ENCODE results near the gene LHPP.

Gene LHPP

GRCh38 chr10:124598773-124599587 lies 137.4 kb downstream of the LHPP start:
- Histone ChIP-seq H4K20me1 (ENCODE audit: insufficient read depth) (no peaks in the 10 kb centered on the region), H3K9ac (no peak overlapping the region), H3K36me3 (ENCODE audit: insufficient read depth) (no peaks in the 10 kb centered on the region), H2AFZ (ENCODE audit: low read depth) (no peak overlapping the region), H3K4me3 (IDR thresholded peaks at IDR 0.05; ENCODE audit: insufficient read depth, low read depth, low read length) (no peak overlapping the region), H3K27ac (no peak overlapping the region), H3K79me2 (ENCODE audit: insufficient read depth, low read depth) (no peaks in the 10 kb centered on the region), H3K4me1 (ENCODE audit: low read depth, poor library complexity, severe bottlenecking) (no peaks in the 10 kb centered on the region), H3K27me3 (ENCODE audit: insufficient read depth, low read depth) (no peaks in the 10 kb centered on the region), H3K4me2 (no peak overlapping the region)
- TF ChIP-seq, protein P1, sequence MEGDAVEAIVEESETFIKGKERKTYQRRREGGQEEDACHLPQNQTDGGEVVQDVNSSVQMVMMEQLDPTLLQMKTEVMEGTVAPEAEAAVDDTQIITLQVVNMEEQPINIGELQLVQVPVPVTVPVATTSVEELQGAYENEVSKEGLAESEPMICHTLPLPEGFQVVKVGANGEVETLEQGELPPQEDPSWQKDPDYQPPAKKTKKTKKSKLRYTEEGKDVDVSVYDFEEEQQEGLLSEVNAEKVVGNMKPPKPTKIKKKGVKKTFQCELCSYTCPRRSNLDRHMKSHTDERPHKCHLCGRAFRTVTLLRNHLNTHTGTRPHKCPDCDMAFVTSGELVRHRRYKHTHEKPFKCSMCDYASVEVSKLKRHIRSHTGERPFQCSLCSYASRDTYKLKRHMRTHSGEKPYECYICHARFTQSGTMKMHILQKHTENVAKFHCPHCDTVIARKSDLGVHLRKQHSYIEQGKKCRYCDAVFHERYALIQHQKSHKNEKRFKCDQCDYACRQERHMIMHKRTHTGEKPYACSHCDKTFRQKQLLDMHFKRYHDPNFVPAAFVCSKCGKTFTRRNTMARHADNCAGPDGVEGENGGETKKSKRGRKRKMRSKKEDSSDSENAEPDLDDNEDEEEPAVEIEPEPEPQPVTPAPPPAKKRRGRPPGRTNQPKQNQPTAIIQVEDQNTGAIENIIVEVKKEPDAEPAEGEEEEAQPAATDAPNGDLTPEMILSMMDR (conservative IDR thresholded peaks at IDR 0.05; ENCODE audit: low read depth, low read length): no peak

DNA sequence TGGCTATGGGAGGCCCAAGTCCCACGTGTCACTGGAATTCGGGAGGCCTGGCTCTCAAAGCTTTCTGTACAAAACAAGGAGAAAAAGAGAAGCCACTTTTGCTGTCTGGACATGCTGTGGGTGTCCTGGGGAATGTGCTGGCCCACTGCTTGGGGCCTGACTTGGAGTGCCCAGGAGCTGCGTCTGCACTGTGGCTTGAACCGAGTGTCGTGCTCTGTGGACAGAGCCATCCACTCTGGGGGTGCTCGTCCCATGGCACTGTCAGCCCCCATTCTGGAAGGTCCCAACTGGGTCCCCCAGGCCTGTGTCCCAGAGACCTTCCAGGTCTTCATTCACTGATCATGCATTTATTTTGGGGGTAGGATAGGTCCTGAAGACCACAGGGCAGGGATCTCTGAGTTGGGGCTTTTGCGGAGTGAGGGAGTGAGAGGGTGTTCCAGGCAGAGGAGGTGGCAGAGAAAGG lies 138.0 kb downstream of the LHPP start:
- no peak overlapping the region for H2AFZ ChIP-seq (ENCODE audit: low read depth)
- TF ChIP-seq, protein P1 (conservative IDR thresholded peaks at IDR 0.05; ENCODE audit: low read depth, low read length): no peak
- H4K20me1 ChIP-seq (ENCODE audit: insufficient read depth): no peaks in the 10 kb centered on the region
- no peak overlapping the region for H3K4me2 ChIP-seq
- no peaks in the 10 kb centered on the region for H3K79me2 ChIP-seq (ENCODE audit: insufficient read depth, low read depth)
- no peaks in the 10 kb centered on the region for H3K27me3 ChIP-seq (ENCODE audit: insufficient read depth, low read depth)
- no peaks in the 10 kb centered on the region for H3K4me1 ChIP-seq (ENCODE audit: low read depth, poor library complexity, severe bottlenecking)
- H3K9ac ChIP-seq: no peak overlapping the region
- H3K4me3 ChIP-seq (IDR thresholded peaks at IDR 0.05; ENCODE audit: insufficient read depth, low read depth, low read length): no peak overlapping the region
- no peaks in the 10 kb centered on the region for H3K36me3 ChIP-seq (ENCODE audit: insufficient read depth)
- no peak overlapping the region for H3K27ac ChIP-seq

DNA sequence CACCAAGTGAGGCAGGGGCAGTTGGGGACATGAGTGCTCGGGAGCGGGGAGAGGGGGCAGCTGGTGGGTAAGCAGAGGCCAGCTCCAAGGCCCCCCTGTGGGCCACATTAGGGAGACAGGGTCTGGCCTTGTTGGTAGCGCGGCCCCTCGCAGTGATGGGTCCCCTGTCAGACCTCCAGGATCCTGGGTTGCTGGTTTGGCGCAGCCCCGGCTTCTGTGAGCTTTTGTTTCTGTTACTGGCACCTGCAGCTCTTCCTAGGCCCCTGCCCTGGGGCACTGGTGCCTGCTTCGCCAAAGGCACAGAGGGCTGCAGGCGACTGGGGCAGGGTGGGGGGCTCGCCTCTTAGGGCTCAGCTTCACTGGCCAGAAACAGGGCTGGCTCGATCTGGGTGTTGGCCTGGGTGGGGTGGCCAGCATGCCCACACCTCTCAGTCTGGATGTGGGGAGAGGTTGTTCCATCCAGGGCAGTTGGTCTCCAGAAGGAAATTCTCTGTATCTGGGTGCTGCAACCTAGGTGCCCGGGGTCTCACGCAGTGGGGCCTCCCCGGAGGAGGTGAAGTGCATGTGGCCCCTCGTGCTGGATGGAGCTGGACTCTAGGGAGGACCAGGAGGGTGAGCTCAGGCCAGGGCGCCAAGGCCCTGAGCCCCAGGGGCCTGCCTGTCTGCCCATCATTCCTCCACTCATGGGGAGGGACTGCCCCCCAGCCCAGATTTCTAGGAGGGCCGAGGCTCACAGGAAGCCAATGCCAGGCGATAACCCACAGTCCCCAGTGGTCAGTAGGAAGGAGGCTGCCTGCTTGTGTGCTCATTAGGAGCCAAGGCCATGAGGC lies 138.6 kb downstream of the LHPP start:
- H3K27ac ChIP-seq: no peak overlapping the region
- no peaks in the 10 kb centered on the region for H3K36me3 ChIP-seq (ENCODE audit: insufficient read depth)
- H4K20me1 ChIP-seq (ENCODE audit: insufficient read depth): no peaks in the 10 kb centered on the region
- H3K9ac ChIP-seq: no peak overlapping the region
- H3K27me3 ChIP-seq (ENCODE audit: insufficient read depth, low read depth): no peaks in the 10 kb centered on the region
- H3K4me2 ChIP-seq: no peak overlapping the region
- H3K79me2 ChIP-seq (ENCODE audit: insufficient read depth, low read depth): no peaks in the 10 kb centered on the region
- no peak overlapping the region for H3K4me3 ChIP-seq (IDR thresholded peaks at IDR 0.05; ENCODE audit: insufficient read depth, low read depth, low read length)
- TF ChIP-seq, protein P1 (conservative IDR thresholded peaks at IDR 0.05; ENCODE audit: low read depth, low read length): no peak
- H3K4me1 ChIP-seq (ENCODE audit: low read depth, poor library complexity, severe bottlenecking): no peaks in the 10 kb centered on the region
- H2AFZ ChIP-seq (ENCODE audit: low read depth): no peak overlapping the region

DNA sequence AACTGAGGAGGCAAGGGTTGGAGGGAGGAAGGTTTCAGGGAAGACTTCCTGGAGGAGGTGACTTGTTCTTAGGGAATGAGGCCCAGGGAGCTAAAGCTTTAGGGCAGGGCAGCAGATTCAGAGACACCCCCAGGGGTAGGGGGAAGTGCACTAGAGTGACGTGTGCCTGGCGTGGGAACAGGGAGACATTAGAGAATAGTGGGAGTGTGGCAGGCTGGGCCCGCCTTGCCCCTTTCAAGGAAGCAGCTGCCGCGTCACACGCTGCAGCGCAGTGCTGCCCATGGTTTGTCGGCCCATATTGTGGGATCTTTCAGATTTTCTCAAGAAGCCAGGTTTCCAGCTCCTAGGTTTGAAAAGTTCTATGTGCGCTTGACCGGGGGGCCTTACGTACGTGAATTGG lies 139.4 kb downstream of the LHPP start:
- H3K27me3 ChIP-seq (ENCODE audit: insufficient read depth, low read depth): no peaks in the 10 kb centered on the region
- H3K4me1 ChIP-seq (ENCODE audit: low read depth, poor library complexity, severe bottlenecking): no peaks in the 10 kb centered on the region
- H3K4me2 ChIP-seq: no peak overlapping the region
- H4K20me1 ChIP-seq (ENCODE audit: insufficient read depth): no peaks in the 10 kb centered on the region
- H3K79me2 ChIP-seq (ENCODE audit: insufficient read depth, low read depth): no peaks in the 10 kb centered on the region
- H2AFZ ChIP-seq (ENCODE audit: low read depth): no peak overlapping the region
- H3K9ac ChIP-seq: no peak overlapping the region
- H3K4me3 ChIP-seq (IDR thresholded peaks at IDR 0.05; ENCODE audit: insufficient read depth, low read depth, low read length): no peak overlapping the region
- TF ChIP-seq, protein P1 (conservative IDR thresholded peaks at IDR 0.05; ENCODE audit: low read depth, low read length): no peak
- H3K27ac ChIP-seq: no peak overlapping the region
- no peaks in the 10 kb centered on the region for H3K36me3 ChIP-seq (ENCODE audit: insufficient read depth)
